Measurements from ENCODE around the gene SPAAR.
"Not testable (repeated sequence)": the region's sequence is repeated elsewhere in the genome, so short reads cannot be mapped to it uniquely, and the experiment has no call there.

SPAAR gene

DNA sequence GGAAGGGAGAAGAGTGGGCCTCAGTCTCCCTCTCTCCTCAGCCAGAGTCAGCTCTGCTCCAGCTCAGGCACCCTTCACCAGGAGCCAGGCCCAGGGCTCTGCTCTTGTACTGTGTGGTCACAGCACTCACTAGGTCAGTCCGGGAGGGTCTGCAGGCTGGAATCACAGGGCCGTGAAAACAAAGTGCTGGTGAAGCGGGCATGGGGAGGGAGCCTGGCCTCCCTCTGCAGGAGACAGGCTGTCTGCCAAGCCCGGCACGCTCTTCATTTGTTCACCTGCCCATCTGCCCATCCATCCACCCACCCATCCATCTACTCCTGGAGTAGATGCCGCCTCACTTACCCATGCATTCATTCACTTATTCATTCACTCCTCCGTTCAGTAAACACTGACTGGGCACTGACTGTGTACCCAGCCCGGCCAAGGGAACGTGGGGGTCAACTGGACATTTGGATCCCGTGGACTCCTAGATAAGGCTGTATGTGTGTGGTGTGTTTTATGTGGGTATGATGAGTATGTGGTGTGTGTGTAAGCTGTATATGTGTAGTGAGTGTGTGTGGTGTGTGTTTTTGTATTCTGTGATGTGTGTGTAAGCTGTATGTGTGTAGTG lies 3.6 kb downstream of the SPAAR start:
- Histone ChIP-seq H3K9ac (ENCODE audit: low read length) (no peak overlapping the region), H3K4me3 (ENCODE audit: low read length) (no peak overlapping the region), H3F3A (ENCODE audit: insufficient read depth, low read length) (peaks cover 15% of the 10 kb centered on the region), H3K9me3 (replicated peaks; ENCODE audit: insufficient read depth, low read length) (no peaks in the 10 kb centered on the region), H3K36me3 (replicated peaks; ENCODE audit: insufficient read depth, low read length) (no peaks in the 10 kb centered on the region), H4K20me1 (ENCODE audit: insufficient read depth, low read length) (no peaks in the 10 kb centered on the region), H2AFZ (ENCODE audit: low read length) (no peak overlapping the region), H3K79me2 (ENCODE audit: low read length) (no peaks in the 10 kb centered on the region), H3K4me1 (ENCODE audit: low read length) (peaks cover 19% of the 10 kb centered on the region), H3K27me3 (replicated peaks; ENCODE audit: insufficient read depth, low read length) (no peaks in the 10 kb centered on the region), H3K9me2 (replicated peaks; ENCODE audit: insufficient read depth, low read length) (no peaks in the 10 kb centered on the region), H3K27ac (ENCODE audit: low read length) (no peak overlapping the region), H3K4me2 (ENCODE audit: low read depth, low read length) (no peak overlapping the region)
- no peak for DNase-seq
- TF ChIP-seq, protein P1, sequence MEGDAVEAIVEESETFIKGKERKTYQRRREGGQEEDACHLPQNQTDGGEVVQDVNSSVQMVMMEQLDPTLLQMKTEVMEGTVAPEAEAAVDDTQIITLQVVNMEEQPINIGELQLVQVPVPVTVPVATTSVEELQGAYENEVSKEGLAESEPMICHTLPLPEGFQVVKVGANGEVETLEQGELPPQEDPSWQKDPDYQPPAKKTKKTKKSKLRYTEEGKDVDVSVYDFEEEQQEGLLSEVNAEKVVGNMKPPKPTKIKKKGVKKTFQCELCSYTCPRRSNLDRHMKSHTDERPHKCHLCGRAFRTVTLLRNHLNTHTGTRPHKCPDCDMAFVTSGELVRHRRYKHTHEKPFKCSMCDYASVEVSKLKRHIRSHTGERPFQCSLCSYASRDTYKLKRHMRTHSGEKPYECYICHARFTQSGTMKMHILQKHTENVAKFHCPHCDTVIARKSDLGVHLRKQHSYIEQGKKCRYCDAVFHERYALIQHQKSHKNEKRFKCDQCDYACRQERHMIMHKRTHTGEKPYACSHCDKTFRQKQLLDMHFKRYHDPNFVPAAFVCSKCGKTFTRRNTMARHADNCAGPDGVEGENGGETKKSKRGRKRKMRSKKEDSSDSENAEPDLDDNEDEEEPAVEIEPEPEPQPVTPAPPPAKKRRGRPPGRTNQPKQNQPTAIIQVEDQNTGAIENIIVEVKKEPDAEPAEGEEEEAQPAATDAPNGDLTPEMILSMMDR (IDR thresholded peaks at IDR 0.05; ENCODE audit: low read length): no peak
- TF ChIP-seq EZH2phosphoT487 (IDR thresholded peaks at IDR 0.05; ENCODE audit: low read length) (no peak), EZH2 (optimal IDR thresholded peaks at IDR 0.05; ENCODE audit: low read depth, low read length) (no peak)

DNA sequence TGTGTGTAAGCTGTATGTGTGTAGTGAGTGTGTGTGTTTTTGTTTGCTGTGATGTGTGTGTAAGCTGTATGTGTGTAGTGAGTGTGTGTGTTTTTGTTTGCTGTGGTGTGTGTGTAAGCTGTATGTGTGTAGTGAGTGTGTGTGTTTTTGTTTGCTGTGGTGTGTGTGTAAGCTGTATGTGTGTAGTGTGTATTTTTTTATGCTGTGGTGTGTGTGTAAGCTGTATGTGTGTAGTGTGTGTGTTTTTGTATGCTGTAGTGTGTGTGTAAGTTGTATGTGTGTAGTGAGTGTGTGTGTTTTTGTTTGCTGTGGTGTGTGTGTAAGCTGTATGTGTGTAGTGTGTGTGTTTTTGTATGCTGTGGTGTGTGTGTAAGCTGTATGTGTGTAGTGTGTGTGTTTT lies 4.1 kb downstream of the SPAAR start:
- Histone ChIP-seq H3F3A (ENCODE audit: insufficient read depth, low read length) (peaks cover 15% of the 10 kb centered on the region), H3K4me1 (ENCODE audit: low read length) (peaks cover 19% of the 10 kb centered on the region)
- H4K20me1 ChIP-seq (ENCODE audit: insufficient read depth, low read length); H3K79me2 ChIP-seq (ENCODE audit: low read length); H3K27ac ChIP-seq (ENCODE audit: low read length); H3K4me3 ChIP-seq (ENCODE audit: low read length); H2AFZ ChIP-seq (ENCODE audit: low read length); DNase-seq; H3K9me3 ChIP-seq (replicated peaks; ENCODE audit: insufficient read depth, low read length); H3K9ac ChIP-seq (ENCODE audit: low read length); H3K27me3 ChIP-seq (replicated peaks; ENCODE audit: insufficient read depth, low read length); H3K9me2 ChIP-seq (replicated peaks; ENCODE audit: insufficient read depth, low read length); H3K4me2 ChIP-seq (ENCODE audit: low read depth, low read length); H3K36me3 ChIP-seq (replicated peaks; ENCODE audit: insufficient read depth, low read length): not testable (repeated sequence)

DNA sequence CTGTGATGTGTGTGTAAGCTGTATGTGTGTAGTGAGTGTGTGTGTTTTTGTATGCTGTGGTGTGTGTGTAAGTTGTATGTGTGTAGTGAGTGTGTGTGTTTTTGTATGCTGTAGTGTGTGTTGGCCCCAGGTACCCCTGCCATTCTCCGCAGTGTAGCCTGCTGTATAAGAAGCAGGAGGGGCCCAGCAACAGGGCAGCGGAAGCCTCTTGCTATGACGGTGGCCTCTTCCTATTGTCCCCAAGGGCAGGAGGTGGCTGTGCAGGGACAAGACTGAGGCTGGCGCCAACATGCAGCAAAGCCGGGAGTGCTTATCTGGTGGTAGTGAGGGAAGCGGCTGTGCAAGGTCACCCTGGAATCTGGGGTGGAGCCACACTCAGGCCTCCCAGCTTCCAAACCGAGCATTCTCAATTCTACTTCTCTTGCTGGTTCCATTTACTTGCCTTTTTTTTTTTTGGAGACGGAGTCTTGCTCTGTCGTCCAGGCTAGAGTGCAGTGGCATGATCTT lies 5.1 kb downstream of the SPAAR start:
- TF ChIP-seq EZH2phosphoT487 (IDR thresholded peaks at IDR 0.05; ENCODE audit: low read length) (no peak), EZH2 (optimal IDR thresholded peaks at IDR 0.05; ENCODE audit: low read depth, low read length) (no peak)
- TF ChIP-seq, protein P1 (IDR thresholded peaks at IDR 0.05; ENCODE audit: low read length): no peak
- Histone ChIP-seq H3K9me2 (replicated peaks; ENCODE audit: insufficient read depth, low read length) (no peaks in the 10 kb centered on the region), H3F3A (ENCODE audit: insufficient read depth, low read length) (peaks cover 15% of the 10 kb centered on the region), H2AFZ (ENCODE audit: low read length) (no peak overlapping the region), H4K20me1 (ENCODE audit: insufficient read depth, low read length) (no peaks in the 10 kb centered on the region), H3K9me3 (replicated peaks; ENCODE audit: insufficient read depth, low read length) (no peaks in the 10 kb centered on the region), H3K27me3 (replicated peaks; ENCODE audit: insufficient read depth, low read length) (no peaks in the 10 kb centered on the region), H3K9ac (ENCODE audit: low read length) (no peak overlapping the region), H3K4me2 (ENCODE audit: low read depth, low read length) (no peak overlapping the region), H3K4me3 (ENCODE audit: low read length) (no peak overlapping the region), H3K4me1 (ENCODE audit: low read length) (peaks cover 19% of the 10 kb centered on the region), H3K36me3 (replicated peaks; ENCODE audit: insufficient read depth, low read length) (no peaks in the 10 kb centered on the region), H3K79me2 (ENCODE audit: low read length) (no peaks in the 10 kb centered on the region), H3K27ac (ENCODE audit: low read length) (no peak overlapping the region)
- DNase-seq: no peak

DNA sequence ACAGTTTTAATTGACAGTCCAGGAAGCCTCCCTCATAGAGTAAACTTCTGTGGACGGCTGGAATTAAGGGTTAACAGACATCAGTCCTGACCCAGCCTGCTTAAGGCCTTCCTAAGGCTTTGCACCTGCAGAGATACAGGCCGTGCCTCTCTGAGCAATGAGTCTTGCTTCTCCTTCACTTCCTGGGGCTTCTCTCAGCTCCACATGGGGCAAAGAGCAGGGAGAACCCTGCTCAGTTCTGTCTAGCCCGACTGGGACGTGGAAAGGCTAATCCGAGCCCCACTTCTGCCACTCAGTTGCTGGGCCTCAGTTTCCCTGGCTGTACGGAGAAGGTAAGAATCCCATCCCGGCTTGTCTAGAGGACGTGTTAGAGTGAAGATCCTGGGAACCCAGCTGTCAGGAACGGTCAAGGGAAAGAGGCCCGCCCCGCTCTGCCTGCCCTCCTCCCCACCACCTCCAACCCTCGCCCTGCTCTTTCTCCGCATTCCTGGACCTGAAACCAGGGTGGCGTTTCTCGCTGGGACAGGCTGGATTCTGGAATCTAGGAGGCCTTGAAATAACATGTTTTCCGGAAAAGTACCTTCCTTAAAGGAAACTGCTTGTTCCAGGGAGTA lies 6.5 kb downstream of the SPAAR start:
- Histone ChIP-seq H3K36me3 (replicated peaks; ENCODE audit: insufficient read depth, low read length) (no peaks in the 10 kb centered on the region), H3K27ac (ENCODE audit: low read length) (no peak overlapping the region), H3K4me2 (ENCODE audit: low read depth, low read length) (no peak overlapping the region), H3K79me2 (ENCODE audit: low read length) (no peaks in the 10 kb centered on the region), H3K27me3 (replicated peaks; ENCODE audit: insufficient read depth, low read length) (no peaks in the 10 kb centered on the region), H4K20me1 (ENCODE audit: insufficient read depth, low read length) (no peaks in the 10 kb centered on the region), H3K4me3 (ENCODE audit: low read length) (no peak overlapping the region), H2AFZ (ENCODE audit: low read length) (no peak overlapping the region), H3K9me3 (replicated peaks; ENCODE audit: insufficient read depth, low read length) (no peaks in the 10 kb centered on the region), H3F3A (ENCODE audit: insufficient read depth, low read length) (peaks cover 9% of the 10 kb centered on the region), H3K9ac (ENCODE audit: low read length) (no peak overlapping the region), H3K4me1 (ENCODE audit: low read length) (peaks cover 11% of the 10 kb centered on the region), H3K9me2 (replicated peaks; ENCODE audit: insufficient read depth, low read length) (no peaks in the 10 kb centered on the region)
- TF ChIP-seq EZH2 (optimal IDR thresholded peaks at IDR 0.05; ENCODE audit: low read depth, low read length) (no peak), EZH2phosphoT487 (IDR thresholded peaks at IDR 0.05; ENCODE audit: low read length) (no peak)
- TF ChIP-seq, protein P1 (IDR thresholded peaks at IDR 0.05; ENCODE audit: low read length): no peak
- DNase-seq: no peak
